Mucosa of descending colon (tissue), 3 donors: ENCODE measurements around the gene MIOS. TPM values are rescaled to one million over a fixed set of nuclear protein-coding genes. Genes with fewer than 3 reads are reported as not detected.

Experiments used
- ATAC-seq: fragments of 200-7000 bp; cut with Tn5 transposase; one replicate; pipeline ENCODE4 v1.9.1; 2020; ENCODE audit warnings: mild to moderate bottlenecking, moderate library complexity
- DNase-seq, 3 donors: peaks; one replicate each; pipeline ENCODE4 v3.0.0-alpha.2; 2020
- H3K36me3 ChIP-seq: fragments of 200-600 bp; one replicate; pipeline ENCODE4 v1.8.0; 2021; ENCODE audit warnings: low read depth, mild to moderate bottlenecking
- H3K4me1 ChIP-seq: fragments of 200-600 bp; one replicate; pipeline ENCODE4 v1.8.0; 2021; ENCODE audit warnings: low read depth, mild to moderate bottlenecking
- H3K4me3 ChIP-seq: fragments of 200-600 bp; one replicate; pipeline ENCODE4 v1.8.0; 2021; ENCODE audit warnings: mild to moderate bottlenecking
- H3K9me3 ChIP-seq: fragments of 200-600 bp; one replicate; pipeline ENCODE4 v1.8.0; 2021; ENCODE audit warnings: mild to moderate bottlenecking
- CTCF ChIP-seq: fragments of 200-600 bp; IDR thresholded peaks from one replicate; pipeline ENCODE4 v1.8.0; 2022; ENCODE audit warnings: antibody characterized with exemption, mild to moderate bottlenecking
- intact Hi-C, 2 donors: fragments of 100-400 bp; cut with DNase I in 1 of 2; cut with micrococcal nuclease in 1 of 2; formaldehyde crosslinking; loops; one replicate each; pipeline versions ENCODE4 v1.11.0 to v1.11.1; 2022; cut with DNase I, micrococcal nuclease
- total RNA-seq, 3 donors: library from RNA; stranded (reverse); fragmentation: NEBNext Ultra II Directional in 2 of 3; extraction: Animal tissue kit (Norgen Biotek cat#: 25700) in 2 of 3; gene quantifications; one replicate each; pipeline versions ENCODE4 v1.2.1 to v1.2.4, GENCODE V29; 2021 to 2023
- donor health status: DM: no; HTN: no; CAD: no; lungs with moderate emphysema.
- donor health status: DM: no; HTN: no; CAD: no.
- donor health status: DM: no; HTN: yes; CAD: no.

Gene MIOS
- total RNA-seq, 3 donors from 2014 or later, result 21.2 to 26.8 (median 25.5) TPM

- no peak for ATAC-seq
- DNase-seq, result no peak
- Histone ChIP-seq H3K9me3 (no peaks in the 10 kb centered on the region), H3K4me1 (no peaks in the 10 kb centered on the region), H3K36me3 (no peaks in the 10 kb centered on the region), H3K4me3 (no peak overlapping the region)
- intact Hi-C loops, result no loop called here
- TF ChIP-seq CTCF, result no peak
Measured at GRCh38 chr7:7533831-7534430, 32.8 kb upstream of the MIOS start.

- Histone ChIP-seq H3K9me3 (no peaks in the 10 kb centered on the region), H3K36me3 (no peaks in the 10 kb centered on the region), H3K4me1 (no peaks in the 10 kb centered on the region), H3K4me3 (no peak within 1 kb of the TSS)
- TF ChIP-seq CTCF, result no peak
- DNase-seq (no peak), ATAC-seq (no peak)
- intact Hi-C loops, result no loop called here
Measured at GRCh38 chr7:7535691-7536090, 31.0 kb upstream of the MIOS start, which contains the start of gene COL28A1. Gene COL28A1, minus strand, starts transcription at chr7:7535873. Its CDS starts 2,998 bp downstream, at chr7:7532875.

- intact Hi-C loops, result no loop called here
- ATAC-seq (peak; percentile 52), DNase-seq (no peak)
- no peaks in the 10 kb centered on the region for H3K4me1 ChIP-seq
- TF ChIP-seq CTCF, result no peak
- H3K36me3 ChIP-seq, result no peaks in the 10 kb centered on the region
- H3K4me3 ChIP-seq, result no peak overlapping the region
- H3K9me3 ChIP-seq, result no peaks in the 10 kb centered on the region
Measured at GRCh38 chr7:7536396-7537019, 30.2 kb upstream of the MIOS start.

GRCh38 chr7:7537711-7538110, 29.0 kb upstream of the MIOS start:
- no peaks in the 10 kb centered on the region for H3K36me3 ChIP-seq
- H3K4me3 ChIP-seq, result no peak overlapping the region
- intact Hi-C loops, result no loop called here
- no peak for TF ChIP-seq CTCF
- DNase-seq, result no peak
- H3K4me1 ChIP-seq, result no peaks in the 10 kb centered on the region
- no peaks in the 10 kb centered on the region for H3K9me3 ChIP-seq
- ATAC-seq, result no peak

GRCh38 chr7:7539152-7539551, 27.5 kb upstream of the MIOS start:
- ATAC-seq (no peak), DNase-seq (no peak)
- no peak for TF ChIP-seq CTCF
- H3K36me3 ChIP-seq, result no peaks in the 10 kb centered on the region
- no peaks in the 10 kb centered on the region for H3K9me3 ChIP-seq
- intact Hi-C loops, result no loop called here
- H3K4me1 ChIP-seq, result no peaks in the 10 kb centered on the region
- no peak overlapping the region for H3K4me3 ChIP-seq
